ENCODE measurements around the gene PBLD. TPM values are rescaled to one million over a fixed set of nuclear protein-coding genes. Genes with fewer than 3 reads are reported as not detected.

PBLD gene
- total and polyA plus RNA-seq, 4 donors = 1.2 to 12.5 (median 3.1) TPM

DNA sequence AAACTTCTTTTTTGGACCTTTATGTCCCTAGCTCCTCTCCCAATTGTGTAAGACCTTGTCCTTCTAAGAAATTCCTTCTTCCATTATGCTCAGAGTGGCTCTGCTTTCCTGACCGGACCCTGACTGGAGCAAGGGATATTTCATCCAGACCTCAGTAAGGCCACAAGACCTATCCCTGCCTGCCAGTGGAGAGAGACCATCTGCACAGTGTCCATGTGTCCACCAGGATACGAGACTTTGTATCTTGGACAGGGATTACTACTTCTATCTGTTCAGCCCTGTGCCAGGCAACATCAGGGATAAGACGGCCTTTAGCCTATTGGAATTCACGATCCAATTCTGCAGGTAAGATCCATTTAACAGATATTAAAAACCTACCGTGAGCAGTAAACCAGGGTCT lies 93.7 kb downstream of the PBLD start:
- H3K27me3 ChIP-seq (ENCODE audit: control insufficient read depth in 3 of 3, insufficient read depth in 3 of 3, low read length in 2 of 3) = peaks cover 0 to 4% (median 0%) of the 10 kb centered on the region in 3 donors
- TF ChIP-seq, protein P1, sequence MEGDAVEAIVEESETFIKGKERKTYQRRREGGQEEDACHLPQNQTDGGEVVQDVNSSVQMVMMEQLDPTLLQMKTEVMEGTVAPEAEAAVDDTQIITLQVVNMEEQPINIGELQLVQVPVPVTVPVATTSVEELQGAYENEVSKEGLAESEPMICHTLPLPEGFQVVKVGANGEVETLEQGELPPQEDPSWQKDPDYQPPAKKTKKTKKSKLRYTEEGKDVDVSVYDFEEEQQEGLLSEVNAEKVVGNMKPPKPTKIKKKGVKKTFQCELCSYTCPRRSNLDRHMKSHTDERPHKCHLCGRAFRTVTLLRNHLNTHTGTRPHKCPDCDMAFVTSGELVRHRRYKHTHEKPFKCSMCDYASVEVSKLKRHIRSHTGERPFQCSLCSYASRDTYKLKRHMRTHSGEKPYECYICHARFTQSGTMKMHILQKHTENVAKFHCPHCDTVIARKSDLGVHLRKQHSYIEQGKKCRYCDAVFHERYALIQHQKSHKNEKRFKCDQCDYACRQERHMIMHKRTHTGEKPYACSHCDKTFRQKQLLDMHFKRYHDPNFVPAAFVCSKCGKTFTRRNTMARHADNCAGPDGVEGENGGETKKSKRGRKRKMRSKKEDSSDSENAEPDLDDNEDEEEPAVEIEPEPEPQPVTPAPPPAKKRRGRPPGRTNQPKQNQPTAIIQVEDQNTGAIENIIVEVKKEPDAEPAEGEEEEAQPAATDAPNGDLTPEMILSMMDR (IDR thresholded peaks at IDR 0.05; ENCODE audit: control extremely low read depth, extremely low read depth) = no peak
- DNase-seq (no peak), ATAC-seq (ENCODE audit: insufficient read depth, low FRiP score) (no peak)
- H3K4me3 ChIP-seq = no peak overlapping the region
- no peak overlapping the region for H3K9ac ChIP-seq (ENCODE audit: insufficient read depth in 1 of 2, low read length in 2 of 2)
- no peak overlapping the region for H3K27ac ChIP-seq (ENCODE audit: low read depth in 1 of 2, low read length in 1 of 2)
- H3K4me1 ChIP-seq (ENCODE audit: control insufficient read depth in 5 of 5, insufficient read depth in 5 of 5, low read length in 5 of 5) = no peaks in the 10 kb centered on the region
- peaks cover 0 to 2% (median 0%) of the 10 kb centered on the region in 4 donors for H3K9me3 ChIP-seq (ENCODE audit: control insufficient read depth in 4 of 4, insufficient read depth in 3 of 4, low read length in 3 of 4)
- no peaks in the 10 kb centered on the region for H3K36me3 ChIP-seq (ENCODE audit: control insufficient read depth in 4 of 4, insufficient read depth in 4 of 4, low read length in 4 of 4)
- 96 to 97% methylated on average over 5 of the region's 5 CpGs for WGBS, 2 donors

DNA sequence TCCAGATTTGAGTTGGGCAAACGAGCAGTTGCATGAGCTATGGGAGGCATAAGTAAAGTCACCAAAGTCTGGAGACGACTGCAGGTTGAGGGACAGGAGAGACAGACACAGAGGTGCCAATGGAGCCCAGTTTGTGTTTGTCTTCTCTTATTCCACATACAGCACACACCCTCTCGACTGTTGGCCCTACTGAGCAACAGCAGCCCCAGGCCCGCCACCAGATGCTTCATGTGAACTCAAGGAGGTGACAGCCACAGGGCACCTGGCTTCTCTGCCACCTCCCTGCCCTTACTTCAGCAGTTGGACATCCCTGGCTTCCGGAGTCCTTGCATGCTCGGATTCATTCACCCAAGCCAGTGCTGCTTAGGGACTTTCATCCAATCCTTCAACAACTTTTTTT lies 94.4 kb downstream of the PBLD start:
- Histone ChIP-seq H3K27ac (ENCODE audit: low read depth in 1 of 2, low read length in 1 of 2) (no peak overlapping the region), H3K9me3 (ENCODE audit: control insufficient read depth in 4 of 4, insufficient read depth in 3 of 4, low read length in 3 of 4) (peaks cover 0 to 2% (median 0%) of the 10 kb centered on the region in 4 donors), H3K9ac (ENCODE audit: insufficient read depth in 1 of 2, low read length in 2 of 2) (no peak overlapping the region), H3K4me3 (no peak overlapping the region), H3K27me3 (ENCODE audit: control insufficient read depth in 3 of 3, insufficient read depth in 3 of 3, low read length in 2 of 3) (peaks cover 0 to 4% (median under 1%) of the 10 kb centered on the region in 3 donors), H3K4me1 (ENCODE audit: control insufficient read depth in 5 of 5, insufficient read depth in 5 of 5, low read length in 5 of 5) (no peaks in the 10 kb centered on the region), H3K36me3 (ENCODE audit: control insufficient read depth in 4 of 4, insufficient read depth in 4 of 4, low read length in 4 of 4) (no peaks in the 10 kb centered on the region)
- ATAC-seq (ENCODE audit: insufficient read depth, low FRiP score) (no peak), DNase-seq (no peak)
- 87 to 91% methylated on average over 6 of the region's 6 CpGs for WGBS, 2 donors
- TF ChIP-seq, protein P1 (IDR thresholded peaks at IDR 0.05; ENCODE audit: control extremely low read depth, extremely low read depth) = no peak

- DNase-seq (no peak), ATAC-seq (ENCODE audit: insufficient read depth, low FRiP score) (no peak)
- 91 to 97% methylated on average over 3 of the region's 3 CpGs for WGBS, 2 donors
- no peak overlapping the region for H3K4me3 ChIP-seq
- no peak overlapping the region for H3K27ac ChIP-seq (ENCODE audit: low read depth in 1 of 2, low read length in 1 of 2)
- H3K36me3 ChIP-seq (ENCODE audit: control insufficient read depth in 4 of 4, insufficient read depth in 4 of 4, low read length in 4 of 4) = no peaks in the 10 kb centered on the region
- no peaks in the 10 kb centered on the region for H3K4me1 ChIP-seq (ENCODE audit: control insufficient read depth in 5 of 5, insufficient read depth in 5 of 5, low read length in 5 of 5)
- H3K9me3 ChIP-seq (ENCODE audit: control insufficient read depth in 4 of 4, insufficient read depth in 3 of 4, low read length in 3 of 4) = peaks cover 0 to 2% (median 0%) of the 10 kb centered on the region in 4 donors
- no peak overlapping the region for H3K9ac ChIP-seq (ENCODE audit: insufficient read depth in 1 of 2, low read length in 2 of 2)
- peaks cover 0 to 9% (median 4%) of the 10 kb centered on the region in 3 donors for H3K27me3 ChIP-seq (ENCODE audit: control insufficient read depth in 3 of 3, insufficient read depth in 3 of 3, low read length in 2 of 3)
- TF ChIP-seq, protein P1 (IDR thresholded peaks at IDR 0.05; ENCODE audit: control extremely low read depth, extremely low read depth) = no peak
Measured at GRCh38 chr10:68237173-68237572, 95.6 kb downstream of the PBLD start.

GRCh38 chr10:68235581-68235980 lies 97.1 kb downstream of the PBLD start:
- H3K27ac ChIP-seq (ENCODE audit: low read depth in 1 of 2, low read length in 1 of 2) = no peak overlapping the region
- ATAC-seq (ENCODE audit: insufficient read depth, low FRiP score) (no peak), DNase-seq (no peak)
- H3K36me3 ChIP-seq (ENCODE audit: control insufficient read depth in 4 of 4, insufficient read depth in 4 of 4, low read length in 4 of 4) = no peaks in the 10 kb centered on the region
- peaks cover 0 to 5% (median 0%) of the 10 kb centered on the region in 5 donors for H3K4me1 ChIP-seq (ENCODE audit: control insufficient read depth in 5 of 5, insufficient read depth in 5 of 5, low read length in 5 of 5)
- H3K9ac ChIP-seq (ENCODE audit: insufficient read depth in 1 of 2, low read length in 2 of 2) = no peak overlapping the region
- H3K4me3 ChIP-seq = no peak overlapping the region
- H3K9me3 ChIP-seq (ENCODE audit: control insufficient read depth in 4 of 4, insufficient read depth in 3 of 4, low read length in 3 of 4) = no peaks in the 10 kb centered on the region
- peaks cover 0 to 13% (median 4%) of the 10 kb centered on the region in 3 donors for H3K27me3 ChIP-seq (ENCODE audit: control insufficient read depth in 3 of 3, insufficient read depth in 3 of 3, low read length in 2 of 3)
- TF ChIP-seq, protein P1 (IDR thresholded peaks at IDR 0.05; ENCODE audit: control extremely low read depth, extremely low read depth) = no peak

Measured in lung (tissue), 12 donors.